Fibroblast of lung (primary cell): ENCODE results near the gene TMEM115.

ENCODE experiments used
- CTCF ChIP-seq, 2 donors: IDR thresholded peaks in 1 of 2; conservative IDR thresholded peaks in 1 of 2; 1 replicate in 1 of 2; 2 replicates in 1 of 2; pipeline ENCODE4 v1.5.1; 2011 to 2012; ENCODE audit warnings: low read length in 2 of 2, control low read depth in 1 of 2, inconsistent platforms in 1 of 2, low read depth in 1 of 2, mild to moderate bottlenecking in 1 of 2
- EZH2 ChIP-seq: IDR thresholded peaks from 2 replicates; pipeline ENCODE4 v1.5.1; 2012; ENCODE audit warnings: low read length, control low read depth, mild to moderate bottlenecking; ENCODE audit errors: missing control alignments

GRCh38 chr3:50341537-50341936 lies 17.8 kb downstream of the TMEM115 start:
- no peak for TF ChIP-seq CTCF (conservative IDR thresholded peaks at IDR 0.05 in 1 of 2, IDR thresholded peaks at IDR 0.05 in 1 of 2; ENCODE audit: low read depth in 1 of 2, low read length in 2 of 2)
- no peak for TF ChIP-seq EZH2
